NCI-H2081 treated with DMSO at 0.1 percent for 48 hours (cell line): ENCODE measurements around the gene SLC30A9.

Experiments used
- DNase-seq: peaks from one replicate; lab custom pipeline; 2025; lab: John Stamatoyannopoulos, UW

Gene SLC30A9

DNA sequence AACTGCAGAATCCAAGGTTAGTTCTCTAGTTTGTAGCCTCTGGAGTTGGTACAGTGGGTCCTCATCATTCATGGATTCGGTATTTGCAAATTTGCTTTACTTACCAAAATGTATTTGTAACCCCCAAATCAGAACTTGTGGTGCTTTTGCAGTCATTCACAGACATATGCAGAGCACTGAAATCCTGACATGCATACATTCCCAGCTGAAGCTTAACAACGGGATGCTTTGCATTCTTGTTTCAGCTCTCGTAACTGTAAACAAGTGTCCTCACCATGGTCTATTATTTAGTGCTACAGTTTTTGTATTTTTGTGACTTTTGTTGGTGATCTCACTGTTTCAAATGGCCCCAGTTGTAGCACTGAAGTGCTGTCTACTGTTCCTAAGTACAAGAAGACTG is 146.0 kb downstream of the SLC30A9 start:
- DNase-seq = no peak
